Measurements from ENCODE around the gene ACO2.
"Not testable (repeated sequence)": the region's sequence is repeated elsewhere in the genome, so short reads cannot be mapped to it uniquely, and the experiment has no call there.

The ACO2 gene

GRCh38 chr22:41437198-41437597 lies 31.7 kb upstream of the ACO2 start:
- Histone ChIP-seq H3K27me3 (ENCODE audit: control insufficient read depth in 1 of 2, insufficient read depth in 2 of 2, low read length in 2 of 2) (no peaks in the 10 kb centered on the region), H3K36me3 (ENCODE audit: control insufficient read depth in 1 of 2, insufficient read depth in 2 of 2, low read length in 2 of 2) (peaks cover 32 to 56% of the 10 kb centered on the region in 2 donors), H3K27ac (ENCODE audit: low read depth, low read length) (no peak overlapping the region), H3K4me3 (ENCODE audit: low read depth in 1 of 2, low read length in 2 of 2) (no peak overlapping the region), H3K4me1 (ENCODE audit: control insufficient read depth in 1 of 2, insufficient read depth in 2 of 2, low read length in 2 of 2) (peaks cover 2 to 8% of the 10 kb centered on the region in 2 donors), H3K9ac (ENCODE audit: low read depth in 1 of 2, low read length in 2 of 2) (no peak overlapping the region), H3K9me3 (ENCODE audit: control insufficient read depth in 1 of 2, low read length in 2 of 2) (no peaks in the 10 kb centered on the region)

GRCh38 chr22:41440511-41440910 lies 28.4 kb upstream of the ACO2 start:
- H3K9ac ChIP-seq (ENCODE audit: low read depth in 1 of 2, low read length in 2 of 2), result not testable (repeated sequence)

GRCh38 chr22:41442240-41442792 lies 26.6 kb upstream of the ACO2 start:
- Histone ChIP-seq H3K9me3 (ENCODE audit: control insufficient read depth in 1 of 2, low read length in 2 of 2) (no peaks in the 10 kb centered on the region), H3K4me3 (ENCODE audit: low read depth in 1 of 2, low read length in 2 of 2) (no peak overlapping the region), H3K27me3 (ENCODE audit: control insufficient read depth in 1 of 2, insufficient read depth in 2 of 2, low read length in 2 of 2) (no peaks in the 10 kb centered on the region), H3K36me3 (ENCODE audit: control insufficient read depth in 1 of 2, insufficient read depth in 2 of 2, low read length in 2 of 2) (peaks cover 14 to 27% of the 10 kb centered on the region in 2 donors), H3K4me1 (ENCODE audit: control insufficient read depth in 1 of 2, insufficient read depth in 2 of 2, low read length in 2 of 2) (peaks cover 15 to 18% of the 10 kb centered on the region in 2 donors), H3K9ac (ENCODE audit: low read depth in 1 of 2, low read length in 2 of 2) (no peak overlapping the region), H3K27ac (ENCODE audit: low read depth, low read length) (no peak overlapping the region)

More at GRCh38 chr22:41440511-41440910, 28.4 kb upstream of the ACO2 start:
- H3K4me3 ChIP-seq (ENCODE audit: low read depth in 1 of 2, low read length in 2 of 2); H3K27me3 ChIP-seq (ENCODE audit: control insufficient read depth in 1 of 2, insufficient read depth in 2 of 2, low read length in 2 of 2); H3K27ac ChIP-seq (ENCODE audit: low read depth, low read length); H3K9me3 ChIP-seq (ENCODE audit: control insufficient read depth in 1 of 2, low read length in 2 of 2): not testable (repeated sequence)
- H3K4me1 ChIP-seq (ENCODE audit: control insufficient read depth in 1 of 2, insufficient read depth in 2 of 2, low read length in 2 of 2), result peaks cover 16 to 18% of the 10 kb centered on the region in 2 donors
- H3K36me3 ChIP-seq (ENCODE audit: control insufficient read depth in 1 of 2, insufficient read depth in 2 of 2, low read length in 2 of 2), result peaks cover 30 to 45% of the 10 kb centered on the region in 2 donors

GRCh38 chr22:41444360-41445128 lies 24.4 kb upstream of the ACO2 start:
- Histone ChIP-seq H3K4me1 (ENCODE audit: control insufficient read depth in 1 of 2, insufficient read depth in 2 of 2, low read length in 2 of 2) (peaks cover 22 to 23% of the 10 kb centered on the region in 2 donors), H3K4me3 (ENCODE audit: low read depth in 1 of 2, low read length in 2 of 2) (peak overlapping the region; percentile 96 to 97), H3K36me3 (ENCODE audit: control insufficient read depth in 1 of 2, insufficient read depth in 2 of 2, low read length in 2 of 2) (peaks cover 8 to 20% of the 10 kb centered on the region in 2 donors), H3K9ac (ENCODE audit: low read depth in 1 of 2, low read length in 2 of 2) (peak overlapping the region; percentile 91 to 96), H3K27me3 (ENCODE audit: control insufficient read depth in 1 of 2, insufficient read depth in 2 of 2, low read length in 2 of 2) (no peaks in the 10 kb centered on the region), H3K9me3 (ENCODE audit: control insufficient read depth in 1 of 2, low read length in 2 of 2) (no peaks in the 10 kb centered on the region), H3K27ac (ENCODE audit: low read depth, low read length) (peak overlapping the region; percentile 94)

GRCh38 chr22:41445129-41446056 lies 23.5 kb upstream of the ACO2 start:
- Histone ChIP-seq H3K27me3 (ENCODE audit: control insufficient read depth in 1 of 2, insufficient read depth in 2 of 2, low read length in 2 of 2) (no peaks in the 10 kb centered on the region), H3K4me1 (ENCODE audit: control insufficient read depth in 1 of 2, insufficient read depth in 2 of 2, low read length in 2 of 2) (peaks cover 22 to 23% of the 10 kb centered on the region in 2 donors), H3K27ac (ENCODE audit: low read depth, low read length) (peak overlapping the region; percentile 94), H3K36me3 (ENCODE audit: control insufficient read depth in 1 of 2, insufficient read depth in 2 of 2, low read length in 2 of 2) (peaks cover 5 to 20% of the 10 kb centered on the region in 2 donors), H3K9me3 (ENCODE audit: control insufficient read depth in 1 of 2, low read length in 2 of 2) (no peaks in the 10 kb centered on the region), H3K9ac (ENCODE audit: low read depth in 1 of 2, low read length in 2 of 2) (peak overlapping the region; percentile 91 to 96), H3K4me3 (ENCODE audit: low read depth in 1 of 2, low read length in 2 of 2) (peak overlapping the region; percentile 96 to 97)

- no peaks in the 10 kb centered on the region for H3K27me3 ChIP-seq (ENCODE audit: control insufficient read depth in 1 of 2, insufficient read depth in 2 of 2, low read length in 2 of 2)
- peak overlapping the region; percentile 96 to 97 for H3K4me3 ChIP-seq (ENCODE audit: low read depth in 1 of 2, low read length in 2 of 2)
- peak overlapping the region; percentile 91 to 96 for H3K9ac ChIP-seq (ENCODE audit: low read depth in 1 of 2, low read length in 2 of 2)
- peak overlapping the region; percentile 94 for H3K27ac ChIP-seq (ENCODE audit: low read depth, low read length)
- H3K9me3 ChIP-seq (ENCODE audit: control insufficient read depth in 1 of 2, low read length in 2 of 2), result no peaks in the 10 kb centered on the region
- peaks cover 5 to 15% of the 10 kb centered on the region in 2 donors for H3K36me3 ChIP-seq (ENCODE audit: control insufficient read depth in 1 of 2, insufficient read depth in 2 of 2, low read length in 2 of 2)
- peaks cover 22 to 23% of the 10 kb centered on the region in 2 donors for H3K4me1 ChIP-seq (ENCODE audit: control insufficient read depth in 1 of 2, insufficient read depth in 2 of 2, low read length in 2 of 2)
Observed at GRCh38 chr22:41446057-41446501, 22.8 kb upstream of the ACO2 start.

- H3K9me3 ChIP-seq (ENCODE audit: control insufficient read depth in 1 of 2, low read length in 2 of 2), result no peaks in the 10 kb centered on the region
- peak within 1 kb of the TSS; percentile 96 to 97 for H3K4me3 ChIP-seq (ENCODE audit: low read depth in 1 of 2, low read length in 2 of 2)
- H3K9ac ChIP-seq (ENCODE audit: low read depth in 1 of 2, low read length in 2 of 2), result peak within 1 kb of the TSS; percentile 96 to 97
- H3K4me1 ChIP-seq (ENCODE audit: control insufficient read depth in 1 of 2, insufficient read depth in 2 of 2, low read length in 2 of 2), result peaks cover 22 to 23% of the 10 kb centered on the region in 2 donors
- no peaks in the 10 kb centered on the region for H3K27me3 ChIP-seq (ENCODE audit: control insufficient read depth in 1 of 2, insufficient read depth in 2 of 2, low read length in 2 of 2)
- H3K36me3 ChIP-seq (ENCODE audit: control insufficient read depth in 1 of 2, insufficient read depth in 2 of 2, low read length in 2 of 2), result peaks cover 5 to 15% of the 10 kb centered on the region in 2 donors
- peak within 1 kb of the TSS; percentile 99 for H3K27ac ChIP-seq (ENCODE audit: low read depth, low read length)
Observed at GRCh38 chr22:41446639-41447434, 22.1 kb upstream of the ACO2 start, which contains the start of gene TOB2. Gene TOB2 (minus strand): TSS chr22:41446801. CDS start chr22:41437345, 9,456 bp downstream.

- no peaks in the 10 kb centered on the region for H3K27me3 ChIP-seq (ENCODE audit: control insufficient read depth in 1 of 2, insufficient read depth in 2 of 2, low read length in 2 of 2)
- peak overlapping the region; percentile 96 to 97 for H3K9ac ChIP-seq (ENCODE audit: low read depth in 1 of 2, low read length in 2 of 2)
- no peaks in the 10 kb centered on the region for H3K9me3 ChIP-seq (ENCODE audit: control insufficient read depth in 1 of 2, low read length in 2 of 2)
- peak overlapping the region; percentile 99 for H3K27ac ChIP-seq (ENCODE audit: low read depth, low read length)
- H3K36me3 ChIP-seq (ENCODE audit: control insufficient read depth in 1 of 2, insufficient read depth in 2 of 2, low read length in 2 of 2), result peaks cover 5 to 8% of the 10 kb centered on the region in 2 donors
- H3K4me1 ChIP-seq (ENCODE audit: control insufficient read depth in 1 of 2, insufficient read depth in 2 of 2, low read length in 2 of 2), result peaks cover 17% of the 10 kb centered on the region in 2 donors
- peak overlapping the region; percentile 96 to 97 for H3K4me3 ChIP-seq (ENCODE audit: low read depth in 1 of 2, low read length in 2 of 2)
Observed at GRCh38 chr22:41447435-41448188, 21.3 kb upstream of the ACO2 start.

Data from duodenal mucosa (tissue), 2 donors.